ENCODE data around the gene HOXA5. TPM values are rescaled to one million over a fixed set of nuclear protein-coding genes. Genes with fewer than 3 reads are reported as not detected.

Gene HOXA5
- total RNA-seq, 1 donor from 2014 or later, result 5.6 TPM

DNA sequence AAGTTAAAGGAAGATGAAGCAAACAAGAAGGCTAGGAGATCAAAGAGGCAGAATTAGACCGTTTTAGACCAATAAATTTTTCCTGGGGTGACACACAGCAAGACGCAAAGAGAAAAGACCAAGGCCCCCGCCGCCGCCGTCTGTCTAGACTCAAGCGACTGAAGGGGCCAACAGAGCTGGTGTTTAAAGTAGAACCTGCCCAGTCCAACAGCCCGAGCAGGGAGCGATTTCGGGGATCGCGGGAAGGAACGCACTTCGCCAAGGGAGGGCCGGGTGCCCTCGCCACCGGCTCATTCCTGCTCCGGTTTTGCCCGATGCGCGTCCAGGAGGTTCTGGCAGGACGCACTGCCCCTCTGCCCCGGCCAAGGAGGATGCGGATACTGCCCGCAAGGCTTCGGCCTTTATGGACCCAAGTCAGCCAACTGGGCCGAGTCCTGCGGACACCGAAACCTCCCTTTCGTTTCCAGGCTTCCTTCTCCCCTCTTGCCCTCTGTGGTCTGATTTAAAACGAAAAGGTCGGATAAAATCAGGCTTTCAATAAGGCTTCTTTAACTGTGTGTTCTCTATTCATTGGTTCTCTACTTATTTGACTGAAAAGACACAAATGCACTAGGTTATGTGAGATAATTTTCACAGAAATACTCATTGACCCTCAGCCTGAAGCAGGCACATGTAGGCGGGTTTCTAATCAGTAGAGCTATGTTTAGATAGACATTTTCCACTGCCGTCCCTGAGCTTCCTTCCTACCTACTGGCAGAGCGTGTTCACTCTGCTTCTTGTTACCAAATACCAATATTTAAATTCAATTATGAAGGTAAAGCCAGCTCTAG is 15.2 kb upstream of the HOXA5 start:
- no peak for ATAC-seq

DNA sequence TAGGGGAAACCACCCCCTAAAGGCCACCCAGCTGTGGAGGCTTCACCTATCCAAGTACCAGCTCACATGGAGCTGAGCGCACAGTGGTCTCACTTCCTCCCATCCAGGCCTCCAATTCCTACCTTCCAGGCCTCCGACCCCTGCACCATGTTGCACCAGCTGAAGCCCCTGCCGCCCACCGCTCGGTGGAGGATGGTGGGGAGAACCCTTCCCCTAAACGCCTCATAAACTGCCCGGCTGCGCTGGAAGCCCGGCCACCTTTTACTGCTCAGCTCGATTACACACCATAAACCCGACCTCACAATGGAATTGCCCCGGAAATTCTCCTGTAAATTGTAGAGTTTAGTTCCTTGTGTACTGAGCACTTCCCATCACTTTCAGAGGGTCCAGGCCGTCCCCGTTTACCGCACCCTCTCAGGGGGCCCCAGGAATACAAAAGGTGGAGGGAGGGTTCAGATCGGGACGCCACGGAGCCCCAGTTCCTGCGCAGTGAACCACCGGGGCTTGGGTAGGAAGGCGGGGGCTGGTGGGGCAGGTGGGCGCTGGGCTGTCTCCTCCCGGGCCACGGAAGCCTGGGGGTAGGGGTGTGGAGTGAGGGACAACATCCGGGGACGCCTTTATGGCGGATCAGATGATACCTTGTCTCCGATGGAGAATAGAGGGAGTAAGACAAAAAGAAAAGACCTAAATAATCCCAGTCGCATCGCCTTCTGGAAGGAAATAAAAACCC is 14.4 kb upstream of the HOXA5 start:
- ATAC-seq, result no peak

DNA sequence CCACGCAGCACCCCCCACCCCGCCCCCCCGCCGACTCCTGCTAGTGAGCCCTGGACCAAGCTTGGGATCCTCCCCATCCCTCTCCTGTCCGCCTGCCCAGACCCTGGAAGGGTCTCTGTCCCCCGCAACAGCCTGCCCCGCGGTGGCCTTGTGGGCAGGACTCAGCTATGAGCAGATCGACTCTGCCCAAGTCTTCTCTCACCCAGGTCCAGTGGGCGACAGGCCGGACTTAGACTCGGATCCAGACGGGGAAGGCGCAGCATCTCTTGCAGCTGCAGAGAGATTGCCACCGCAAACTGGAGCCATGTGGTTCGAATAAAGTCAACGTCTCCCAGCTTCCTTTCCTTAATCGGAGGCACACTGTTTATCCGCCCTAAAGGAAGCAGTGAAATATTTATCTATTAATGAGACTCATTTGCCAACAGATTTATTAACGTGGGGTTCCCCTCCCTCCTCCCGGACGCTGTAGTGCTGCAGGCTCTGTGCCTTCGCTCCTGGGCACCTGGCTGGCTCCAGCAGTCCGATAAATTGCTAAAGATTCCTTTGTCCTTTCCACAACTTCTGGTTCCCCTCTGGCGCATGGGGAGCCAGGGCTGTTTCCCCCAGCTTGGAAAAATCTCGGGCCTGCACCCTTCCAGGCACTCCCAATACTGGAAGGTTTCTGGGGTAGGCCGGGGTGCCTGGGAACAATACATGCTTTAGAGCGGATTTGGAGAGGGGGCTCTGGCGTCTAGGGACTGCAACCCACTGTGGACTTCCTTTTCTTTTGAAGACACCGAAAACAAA is 13.6 kb upstream of the HOXA5 start:
- no peak for ATAC-seq

DNA sequence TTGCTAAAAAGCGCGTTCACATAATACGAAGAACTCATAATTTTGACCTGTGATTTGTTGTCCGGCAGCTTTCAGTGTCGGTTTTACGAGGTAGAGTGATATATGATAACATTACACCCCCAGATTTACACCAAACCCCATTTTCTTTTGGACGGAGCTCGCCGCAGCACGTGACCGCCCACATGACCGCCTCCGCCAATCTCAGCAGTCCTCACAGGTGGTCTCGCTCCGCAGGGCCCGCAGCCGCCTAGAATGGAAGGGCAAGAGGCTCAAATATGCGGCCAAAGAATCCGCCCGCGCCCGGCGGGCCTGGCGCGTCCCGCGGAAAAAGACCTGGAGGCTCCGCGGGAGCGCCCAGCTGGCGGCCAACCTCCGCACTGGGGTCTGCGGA is 13.0 kb upstream of the HOXA5 start, which contains the start of gene HOXA7:
Gene HOXA7 (minus strand): TSS at position 168 of the 391 bp plus-strand sequence. CDS start 130 bp downstream, at position 38.
- ATAC-seq, result peak; percentile 42

DNA sequence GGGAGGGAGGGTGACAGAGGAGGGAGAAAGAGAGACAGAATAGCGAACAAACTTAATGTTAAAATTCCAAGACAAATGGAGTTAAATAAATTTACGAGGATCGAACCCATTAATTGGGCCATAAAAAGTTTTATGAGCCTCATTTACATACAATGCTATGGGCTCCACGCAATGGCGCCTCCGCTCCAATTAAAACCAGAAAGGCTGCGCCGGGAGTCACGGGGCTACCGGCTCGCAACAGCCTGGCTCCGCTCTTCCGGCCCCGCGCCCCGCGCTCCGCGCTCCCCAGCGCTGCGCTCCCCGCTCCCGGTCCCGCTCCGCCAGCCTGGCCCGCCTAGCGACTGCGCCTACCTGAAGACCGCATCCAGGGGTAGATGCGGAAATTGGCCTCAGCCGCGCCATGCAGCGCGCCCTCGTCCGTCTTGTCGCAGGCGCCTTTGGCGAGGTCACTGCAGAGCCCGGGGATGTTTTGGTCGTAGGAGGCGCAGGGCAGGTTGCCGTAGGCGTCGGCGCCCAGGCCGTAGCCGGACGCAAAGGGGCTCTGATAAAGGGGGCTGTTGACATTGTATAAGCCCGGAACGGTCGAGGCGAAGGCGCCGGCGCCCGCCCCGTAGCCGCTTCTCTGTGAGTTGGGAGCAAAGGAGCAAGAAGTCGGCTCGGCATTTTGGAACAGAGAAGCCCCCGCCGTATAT is 12.5 kb upstream of the HOXA5 start:
- peak; percentile 47 for ATAC-seq

DNA sequence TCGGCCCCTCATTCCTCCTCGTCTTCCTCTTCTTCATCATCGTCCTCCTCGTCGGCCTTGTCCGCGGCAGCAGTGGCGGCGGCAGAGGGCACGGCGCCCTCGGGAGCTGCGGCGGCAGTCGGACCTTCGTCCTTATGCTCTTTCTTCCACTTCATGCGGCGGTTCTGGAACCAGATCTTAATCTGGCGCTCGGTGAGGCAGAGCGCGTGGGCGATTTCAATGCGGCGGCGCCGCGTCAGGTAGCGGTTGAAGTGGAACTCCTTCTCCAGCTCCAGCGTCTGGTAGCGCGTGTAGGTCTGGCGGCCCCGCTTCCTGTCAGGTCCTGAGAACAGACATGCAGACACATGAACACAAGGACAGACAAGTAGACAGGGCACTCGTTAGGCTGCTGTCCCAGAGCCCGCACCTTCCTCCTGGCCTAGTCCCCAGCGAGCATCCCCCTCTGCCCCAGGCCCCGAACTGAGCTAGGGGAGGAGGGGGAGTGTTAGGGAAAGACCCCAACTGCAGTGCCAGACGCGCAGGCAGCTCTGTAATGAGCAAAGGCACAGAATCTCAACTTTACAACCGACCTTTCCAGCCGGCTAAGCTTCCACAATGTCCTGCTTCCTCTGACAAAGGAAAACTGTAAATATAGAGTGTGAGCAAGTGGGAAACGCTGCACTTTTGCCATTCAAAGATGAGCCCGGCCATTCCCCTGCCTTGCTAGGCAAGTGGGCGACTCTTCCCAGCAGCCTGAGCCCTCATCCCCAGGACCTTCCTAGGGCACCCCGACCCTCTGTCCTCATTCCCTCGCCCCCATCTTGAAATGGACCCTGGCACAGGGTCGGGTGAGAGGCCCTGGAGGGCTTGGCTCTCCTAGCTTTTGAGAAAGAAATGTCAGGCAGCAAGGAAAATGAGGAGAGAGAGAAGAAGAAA is 11.7 kb upstream of the HOXA5 start:
- peak; percentile 21 for ATAC-seq

DNA sequence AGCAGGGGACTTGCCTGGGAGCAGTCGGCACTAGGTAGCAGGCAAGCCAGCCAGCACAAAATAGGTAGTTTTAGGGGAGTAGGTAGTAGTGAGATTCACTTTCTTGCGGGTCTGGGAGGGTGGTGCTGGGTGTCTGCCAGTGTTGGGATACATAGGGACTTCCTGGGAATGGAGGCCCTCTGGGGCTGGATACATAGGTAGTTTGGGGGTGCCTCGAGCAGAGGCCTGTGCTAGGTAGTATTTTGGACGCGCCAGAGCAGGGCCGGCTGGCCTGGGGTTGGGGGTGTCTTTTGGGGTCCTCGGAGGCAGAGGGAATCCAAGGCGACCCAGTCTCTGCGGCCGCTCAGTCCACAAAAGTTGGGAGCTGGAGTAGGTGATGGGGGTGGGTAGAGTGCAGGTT is 10.9 kb upstream of the HOXA5 start:
- no peak for ATAC-seq

DNA sequence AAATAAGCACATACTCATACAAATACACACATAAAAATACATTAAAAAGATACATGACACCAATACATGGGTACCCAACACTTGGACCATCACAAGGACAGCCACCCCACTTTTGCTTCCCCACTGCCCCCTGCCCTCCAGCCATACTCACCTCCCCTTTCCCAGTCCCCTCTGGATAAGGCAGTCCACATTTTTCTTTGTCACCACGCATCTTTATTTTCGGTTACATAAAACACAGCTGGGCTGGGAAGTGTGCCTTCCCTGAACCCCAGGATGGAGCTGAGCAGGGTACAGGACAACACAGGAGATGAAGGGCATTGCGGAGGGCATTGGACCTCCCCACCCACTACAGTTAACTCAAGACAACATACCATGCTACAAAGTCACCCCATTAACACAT is 10.0 kb upstream of the HOXA5 start:
- no peak for ATAC-seq

DNA sequence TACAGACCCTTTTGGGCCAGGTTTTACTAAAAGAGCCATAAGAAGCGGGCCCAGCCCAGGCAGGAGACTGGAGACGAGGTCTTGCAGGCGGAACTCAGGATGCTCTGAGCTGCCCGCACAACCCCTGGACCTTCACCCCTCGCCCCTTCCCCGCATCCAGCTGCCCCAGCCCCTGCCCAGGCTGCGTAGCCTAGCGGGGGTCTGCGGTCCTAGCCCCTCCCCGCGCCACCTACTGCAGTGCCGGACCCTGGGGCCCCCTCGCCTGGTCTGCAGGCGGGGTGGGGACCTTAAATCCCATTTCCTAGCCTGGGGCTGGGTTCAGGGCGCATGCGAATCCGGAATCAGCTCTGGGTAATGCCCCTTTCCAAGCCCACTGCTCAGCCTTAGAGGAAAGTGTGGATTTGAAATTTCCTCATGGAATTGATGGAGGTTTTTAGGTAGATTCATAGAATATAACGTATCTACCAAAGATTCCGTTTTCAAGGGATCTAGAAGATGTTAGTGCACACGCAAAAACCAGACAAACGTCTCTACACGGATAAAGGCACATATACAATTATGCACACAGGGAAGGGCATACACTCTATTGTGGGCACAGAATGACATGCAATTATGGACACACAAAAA is 9.4 kb upstream of the HOXA5 start:
- ATAC-seq, result no peak

DNA sequence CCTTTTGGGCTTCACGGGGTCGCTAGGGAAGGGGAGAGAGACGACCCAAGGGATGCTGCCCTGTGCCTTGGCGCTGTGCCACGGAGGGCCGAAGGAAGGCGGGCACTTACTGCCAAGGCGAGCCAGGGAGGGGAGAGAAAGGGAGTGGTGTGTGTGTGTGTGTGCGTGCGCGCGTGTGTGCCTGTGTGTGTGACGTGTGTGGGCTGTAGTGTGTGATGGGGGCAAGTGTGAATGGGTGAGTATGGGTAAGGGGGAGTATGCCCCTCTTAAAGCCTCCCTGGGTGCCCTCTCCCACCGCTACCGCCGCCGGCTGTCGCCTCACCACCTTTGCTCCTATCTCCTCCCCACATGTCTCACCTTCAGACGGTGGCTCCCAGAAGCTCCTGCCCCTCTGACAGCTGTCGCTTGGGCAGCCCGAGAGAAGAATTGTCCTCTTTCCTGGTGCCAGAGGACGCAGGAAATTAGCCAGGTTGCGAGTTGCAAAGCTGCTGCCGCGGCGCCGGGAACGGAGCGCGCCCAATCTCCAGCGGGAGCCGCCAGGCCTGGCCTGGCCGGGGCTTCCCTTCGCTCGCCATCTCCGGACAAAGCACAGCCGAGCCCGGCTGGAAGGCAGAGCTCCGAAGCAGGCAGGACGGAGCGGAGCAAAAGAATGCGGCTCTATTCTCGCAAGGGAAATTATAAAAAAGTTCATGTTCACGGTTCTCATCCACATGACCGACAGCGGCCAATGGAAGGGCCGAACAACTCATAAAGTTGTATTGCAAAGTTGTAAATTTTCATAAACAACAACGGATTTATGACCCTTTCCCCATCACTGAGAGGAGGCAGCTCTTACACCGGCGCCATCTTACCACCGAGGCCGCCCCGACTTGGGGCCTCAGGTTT is 8.7 kb upstream of the HOXA5 start, which contains the start of gene HOXA3:
Gene HOXA3 (minus strand): TSS at position 653 of the 885 bp plus-strand sequence. CDS start 41,943 bp downstream, outside the sequence.
- no peak for ATAC-seq

DNA sequence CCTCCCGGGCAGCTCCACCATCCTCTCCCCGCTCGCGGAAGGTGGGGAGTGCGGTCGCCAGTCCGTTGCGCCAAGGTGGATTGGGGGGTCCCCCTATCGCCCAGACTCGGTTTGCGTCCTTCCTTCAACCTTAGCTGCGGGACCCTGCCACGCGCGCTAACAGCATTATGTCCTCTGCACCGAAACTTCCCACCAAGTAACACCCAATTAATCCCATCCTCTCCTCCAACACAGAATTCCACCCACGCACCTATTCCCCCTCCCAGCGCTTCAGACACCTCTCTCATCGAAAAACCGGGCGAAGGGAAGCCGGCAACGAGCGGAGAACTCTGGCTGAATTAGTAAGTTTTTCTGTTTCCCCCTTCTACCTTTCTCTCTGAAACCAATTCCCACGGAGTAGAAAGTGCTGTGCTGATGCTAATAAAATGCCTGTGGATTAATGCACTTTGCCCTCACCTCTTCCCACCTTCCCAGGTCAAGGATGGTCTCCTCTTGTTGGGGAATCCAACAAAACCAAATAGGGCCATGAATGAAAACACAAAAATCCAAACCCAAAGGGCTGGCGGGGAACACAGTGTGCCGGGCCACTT is 8.0 kb upstream of the HOXA5 start:
- ATAC-seq, result no peak

DNA sequence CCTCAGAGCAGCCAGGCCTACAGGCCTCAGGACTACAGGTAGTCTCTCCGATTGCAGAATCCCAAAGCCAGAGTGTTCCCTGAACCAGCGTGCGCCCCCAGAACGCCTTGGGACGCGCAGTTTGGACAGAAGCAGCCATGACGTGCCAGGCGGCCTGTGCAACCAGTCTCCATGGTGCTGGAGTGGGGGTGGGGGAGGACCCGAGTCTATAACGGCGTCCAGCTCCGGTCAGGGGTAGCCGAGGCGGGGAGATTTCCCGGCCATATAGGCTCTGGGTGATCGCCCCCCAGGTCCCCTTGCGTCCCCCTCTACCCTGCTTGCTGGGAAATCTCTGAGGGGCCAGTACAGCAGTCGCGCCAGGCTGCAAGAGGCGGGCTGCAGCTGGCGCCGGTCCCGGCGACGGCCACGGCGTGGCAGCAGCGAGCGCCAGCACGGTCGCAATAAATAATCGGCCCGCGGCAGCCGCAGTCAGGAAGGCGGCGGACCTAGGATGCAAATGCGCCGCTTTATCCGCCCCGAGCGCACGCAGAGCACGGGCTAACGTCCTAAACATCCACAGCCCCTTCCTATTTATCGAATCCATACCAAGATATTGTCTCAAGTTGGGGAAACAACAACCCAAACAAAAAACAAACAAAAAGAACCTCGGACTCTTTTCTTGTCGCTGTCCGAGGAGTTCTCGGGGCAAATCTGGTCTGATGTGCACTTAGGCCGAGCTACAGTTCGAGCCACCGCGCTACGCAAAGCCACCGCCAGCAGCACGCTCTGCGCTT is 7.3 kb upstream of the HOXA5 start:
- ATAC-seq, result peak; percentile 62

DNA sequence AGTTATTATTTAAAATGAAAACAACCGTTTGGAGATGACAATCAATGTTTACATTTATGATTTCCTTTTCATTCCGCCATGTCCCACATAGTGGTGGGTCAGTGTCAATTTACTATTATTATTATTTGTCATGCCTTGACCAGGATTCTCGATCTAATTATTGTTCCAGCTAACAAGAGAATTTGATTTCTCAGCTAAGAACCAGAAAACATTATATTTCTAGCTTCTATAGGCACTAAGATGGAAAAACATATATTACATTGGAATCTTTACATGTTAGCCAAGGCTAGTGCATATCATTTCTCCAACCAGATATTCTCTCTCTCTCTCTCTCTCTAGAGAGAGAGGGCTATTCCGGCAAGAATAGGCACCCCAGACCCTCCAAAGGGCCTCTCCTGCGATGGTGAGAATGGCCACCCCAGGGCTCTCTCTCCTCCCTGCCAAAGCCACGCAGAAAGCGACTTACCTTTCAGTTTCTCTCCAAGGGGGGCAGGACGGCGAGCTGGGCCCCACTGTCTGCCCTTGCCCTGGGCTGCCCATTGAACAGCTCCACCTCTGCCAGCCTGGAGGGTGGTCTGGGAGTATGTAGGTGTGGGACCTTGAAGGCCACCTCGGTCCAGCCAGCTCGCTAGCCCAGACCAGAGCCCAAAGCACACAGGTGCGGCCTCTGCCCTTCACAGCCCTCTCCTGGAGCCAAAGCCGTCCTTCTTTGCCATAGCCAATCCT is 6.5 kb upstream of the HOXA5 start:
- peak; percentile 3 for ATAC-seq

DNA sequence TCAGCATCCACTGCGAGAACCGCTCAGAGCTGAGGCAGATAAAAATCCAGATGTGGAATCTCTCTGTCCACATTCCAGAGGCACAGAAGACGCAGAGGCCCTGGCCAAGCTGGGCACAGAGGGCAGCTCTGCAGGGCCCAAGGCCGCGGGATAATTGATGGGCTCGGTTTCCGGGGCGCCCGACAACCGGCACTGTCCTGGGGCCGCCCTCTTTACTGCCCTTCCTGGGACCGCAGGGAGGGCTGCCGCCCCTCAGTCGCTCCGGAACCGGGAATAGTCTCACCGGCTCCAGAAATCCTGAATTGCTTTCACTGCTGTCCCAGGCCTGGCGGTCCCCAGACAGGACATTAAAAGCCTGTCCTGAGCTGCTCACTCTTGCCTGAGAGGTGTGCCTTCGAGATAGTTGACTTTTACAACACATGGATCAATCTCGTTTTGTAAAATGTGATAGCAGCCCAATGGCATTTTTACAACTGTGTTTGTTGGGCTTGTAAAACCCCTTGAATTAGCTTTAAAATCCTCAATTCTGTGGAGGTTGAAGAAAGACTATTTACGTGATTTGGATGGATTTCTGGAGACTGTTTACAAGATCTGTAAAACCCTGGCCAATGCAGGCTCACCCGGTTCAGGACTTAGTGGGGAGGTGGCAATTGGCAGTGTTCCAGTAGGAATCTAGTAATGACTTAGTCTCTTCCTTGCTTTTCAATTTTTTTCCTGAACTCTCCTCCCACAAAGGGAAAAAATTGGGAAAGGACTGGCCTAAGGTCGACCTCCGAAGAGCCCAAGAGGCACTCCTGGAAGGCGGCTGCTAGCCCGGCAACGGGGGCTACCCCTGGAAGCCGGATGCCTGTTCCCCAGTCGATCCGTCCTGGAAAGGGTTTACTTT is 5.5 kb upstream of the HOXA5 start:
- ATAC-seq, result no peak

DNA sequence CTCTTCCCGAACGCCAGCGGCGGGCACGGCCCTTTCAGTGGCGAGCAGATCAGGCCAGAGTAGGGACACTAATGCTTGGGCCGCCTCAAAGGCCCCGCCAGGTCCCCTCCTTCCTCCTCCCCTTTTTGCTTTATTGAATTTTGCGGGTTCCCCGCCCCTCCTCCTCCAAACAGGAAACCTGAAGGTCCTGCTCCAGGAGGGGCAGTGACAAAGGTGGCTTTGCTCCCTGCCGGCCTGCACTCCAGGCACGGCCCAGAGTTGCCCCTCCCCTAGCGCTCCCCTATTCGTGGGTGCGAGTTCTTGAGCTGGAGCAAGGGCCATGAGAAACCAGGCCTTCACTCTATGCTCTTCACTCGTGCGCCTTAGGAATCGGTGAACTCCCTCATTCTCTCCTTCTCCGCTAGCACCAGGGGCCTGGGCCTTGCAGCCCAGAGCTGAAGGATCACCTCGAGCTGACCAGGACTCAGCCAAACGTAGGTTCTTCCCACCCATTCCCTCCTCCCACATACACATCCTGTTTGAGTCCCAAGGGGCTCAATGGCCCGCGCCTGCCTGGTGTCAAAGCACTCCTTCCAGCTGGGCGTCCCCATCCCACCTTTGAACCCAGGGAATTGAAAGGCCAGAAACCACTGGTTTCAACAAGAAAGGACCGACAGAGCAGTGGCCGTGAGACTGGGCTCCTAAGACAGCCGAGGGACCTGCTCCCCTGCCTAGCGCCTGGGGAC is 4.7 kb upstream of the HOXA5 start:
- ATAC-seq, result peak; percentile 30

All from esophagus mucosa (tissue), 1 donor.